ENCODE measurements around the gene ARMH4.

GRCh38 chr14:57999471-57999870, 152.5 kb downstream of the ARMH4 start:
- TF ChIP-seq EZH2 (IDR thresholded peaks at IDR 0.05; ENCODE audit: borderline replicate concordance, insufficient read depth, low read length, poor library complexity, severe bottlenecking) (no peak), EP300 (conservative IDR thresholded peaks at IDR 0.05; ENCODE audit: poor library complexity, severe bottlenecking) (no peak), MXI1 (conservative IDR thresholded peaks at IDR 0.05; ENCODE audit: poor library complexity, severe bottlenecking) (no peak), SMC3 (conservative IDR thresholded peaks at IDR 0.05; ENCODE audit: poor library complexity) (no peak), TAF1 (IDR thresholded peaks at IDR 0.05; ENCODE audit: low read depth) (no peak), POLR2AphosphoS5 (IDR thresholded peaks at IDR 0.05) (no peak), RAD21 (conservative IDR thresholded peaks at IDR 0.05) (no peak), REST (IDR thresholded peaks at IDR 0.05; ENCODE audit: borderline replicate concordance) (no peak)
- TF ChIP-seq, protein P1, sequence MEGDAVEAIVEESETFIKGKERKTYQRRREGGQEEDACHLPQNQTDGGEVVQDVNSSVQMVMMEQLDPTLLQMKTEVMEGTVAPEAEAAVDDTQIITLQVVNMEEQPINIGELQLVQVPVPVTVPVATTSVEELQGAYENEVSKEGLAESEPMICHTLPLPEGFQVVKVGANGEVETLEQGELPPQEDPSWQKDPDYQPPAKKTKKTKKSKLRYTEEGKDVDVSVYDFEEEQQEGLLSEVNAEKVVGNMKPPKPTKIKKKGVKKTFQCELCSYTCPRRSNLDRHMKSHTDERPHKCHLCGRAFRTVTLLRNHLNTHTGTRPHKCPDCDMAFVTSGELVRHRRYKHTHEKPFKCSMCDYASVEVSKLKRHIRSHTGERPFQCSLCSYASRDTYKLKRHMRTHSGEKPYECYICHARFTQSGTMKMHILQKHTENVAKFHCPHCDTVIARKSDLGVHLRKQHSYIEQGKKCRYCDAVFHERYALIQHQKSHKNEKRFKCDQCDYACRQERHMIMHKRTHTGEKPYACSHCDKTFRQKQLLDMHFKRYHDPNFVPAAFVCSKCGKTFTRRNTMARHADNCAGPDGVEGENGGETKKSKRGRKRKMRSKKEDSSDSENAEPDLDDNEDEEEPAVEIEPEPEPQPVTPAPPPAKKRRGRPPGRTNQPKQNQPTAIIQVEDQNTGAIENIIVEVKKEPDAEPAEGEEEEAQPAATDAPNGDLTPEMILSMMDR (IDR thresholded peaks at IDR 0.05; ENCODE audit: poor library complexity, severe bottlenecking), result no peak

Data from neural cell (in vitro differentiated cells).